Natural killer cell (primary cell): ENCODE data around the gene PSMC3IP. TPM values are rescaled to one million over a fixed set of nuclear protein-coding genes. Genes with fewer than 3 reads are reported as not detected.
A peak's percentile ranks its signal among the peaks of the same experiment; 100 is the strongest.

ENCODE experiments used
- ATAC-seq, 3 donors: fragments of 150-1000 bp in 2 of 3; fragments of 200-7000 bp in 1 of 3; cut with Tn5 transposase; 1 replicate in 1 of 3; 2 replicates in 2 of 3; pipeline ENCODE4 v1.10.0; 2021; ENCODE audit warnings: mild to moderate bottlenecking in 2 of 3, moderate library complexity in 2 of 3
- DNase-seq, 2 donors: peaks; one replicate each; pipeline versions ENCODE4 v3.0.0 to v3.0.0-alpha.2; 2013 to 2021; ENCODE audit warnings: mixed read lengths in 1 of 2
- H3K27ac ChIP-seq: one replicate; pipeline ENCODE4 v1.5.1; 2013; ENCODE audit warnings: mild to moderate bottlenecking, low read length
- H3K27me3 ChIP-seq: one replicate; pipeline ENCODE4 v1.6.1; 2013; ENCODE audit warnings: low read length; ENCODE audit not compliant: control insufficient read depth, insufficient read depth
- H3K36me3 ChIP-seq: one replicate; pipeline ENCODE4 v1.6.1; 2013; ENCODE audit warnings: low read length; ENCODE audit not compliant: control insufficient read depth, insufficient read depth
- H3K4me1 ChIP-seq: one replicate; pipeline ENCODE4 v1.6.1; 2013; ENCODE audit warnings: low read length; ENCODE audit not compliant: control insufficient read depth, insufficient read depth
- H3K4me3 ChIP-seq: one replicate; pipeline ENCODE4 v1.5.1; 2013; ENCODE audit warnings: low read length
- H3K9me3 ChIP-seq: one replicate; pipeline ENCODE4 v1.6.1; 2013; ENCODE audit warnings: low read length; ENCODE audit not compliant: control insufficient read depth, insufficient read depth
- H3K27ac Mint-ChIP-seq, 2 donors: one replicate each; pipeline ENCODE4 v1.8.0; 2022; ENCODE audit warnings: mild to moderate bottlenecking in 2 of 2, mixed read lengths in 2 of 2, moderate library complexity in 1 of 2
- H3K27me3 Mint-ChIP-seq, 2 donors: one replicate each; pipeline ENCODE4 v1.8.0; 2022; ENCODE audit warnings: low read depth in 2 of 2, mixed read lengths in 2 of 2
- H3K36me3 Mint-ChIP-seq: one replicate; pipeline ENCODE4 v1.8.0; 2022; ENCODE audit warnings: mixed read lengths
- H3K4me1 Mint-ChIP-seq, 2 donors: one replicate each; pipeline ENCODE4 v1.8.0; 2022; ENCODE audit warnings: mixed read lengths in 2 of 2
- H3K4me3 Mint-ChIP-seq: one replicate; pipeline ENCODE4 v1.8.0; 2022; ENCODE audit warnings: mild to moderate bottlenecking, moderate library complexity, mixed read lengths
- H3K9me3 Mint-ChIP-seq, 2 donors: one replicate each; pipeline ENCODE4 v1.8.0; 2022; ENCODE audit warnings: mixed read lengths in 2 of 2
- WGBS: methylation state at CpG from one replicate; pipeline ENCODE4 v1.1.7; 2013; ENCODE audit warnings: missing lambda C conversion rate; ENCODE audit not compliant: insufficient coverage; 5-methylcytosine and 5-hydroxymethylcytosine counted together
- intact Hi-C: fragments of 100-400 bp; cut with micrococcal nuclease; formaldehyde crosslinking; loops from one replicate; pipeline ENCODE4 v1.14.2; 2022
- total RNA-seq, 4 donors: library from RNA; stranded (reverse); fragments of 120-200 nt in 1 of 4; gene quantifications; one replicate each; pipeline versions ENCODE4 v1.2.3 to v1.2.4, GENCODE V29; 2013 to 2022
- TF ChIP-seq, protein P1 (sequence below): fragments of 200-600 bp; IDR thresholded peaks from one replicate; pipeline ENCODE4 v1.8.0; 2022; ENCODE audit warnings: antibody characterized with exemption

PSMC3IP gene
- total RNA-seq, 3 donors from 2014 or later (not counting 1 experiment from before 2014, with no cell fraction given) = 5.0 to 6.2 (median 5.7) TPM

DNA sequence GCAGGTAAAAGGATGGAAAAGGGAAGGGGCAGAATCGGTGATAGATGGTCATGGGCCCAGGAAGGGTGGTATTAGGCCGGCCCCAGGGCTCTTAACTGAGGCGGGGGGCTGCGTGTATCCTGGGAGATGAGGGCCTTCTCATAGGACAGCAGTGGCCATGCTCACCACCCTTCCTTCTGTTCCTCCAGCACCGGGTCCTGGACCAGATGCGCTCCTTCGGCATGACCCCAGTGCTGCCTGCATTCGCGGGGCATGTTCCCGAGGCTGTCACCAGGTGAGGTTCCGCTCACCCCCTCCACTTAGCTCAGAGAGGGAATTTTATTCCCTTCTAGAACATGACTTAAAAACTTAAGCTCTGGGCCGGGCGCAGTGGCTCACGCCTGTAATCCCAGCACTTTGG lies 39.0 kb downstream of the PSMC3IP start:
- H3K9me3 ChIP-seq = no peaks in the 10 kb centered on the region
- no peak for DNase-seq
- no peaks in the 10 kb centered on the region for H3K36me3 Mint-ChIP-seq
- no peak overlapping the region for H3K27ac ChIP-seq
- WGBS = 98% methylated on average over 14 of the region's 14 CpGs
- peaks cover 20% of the 10 kb centered on the region for H3K36me3 ChIP-seq
- TF ChIP-seq, protein P1, sequence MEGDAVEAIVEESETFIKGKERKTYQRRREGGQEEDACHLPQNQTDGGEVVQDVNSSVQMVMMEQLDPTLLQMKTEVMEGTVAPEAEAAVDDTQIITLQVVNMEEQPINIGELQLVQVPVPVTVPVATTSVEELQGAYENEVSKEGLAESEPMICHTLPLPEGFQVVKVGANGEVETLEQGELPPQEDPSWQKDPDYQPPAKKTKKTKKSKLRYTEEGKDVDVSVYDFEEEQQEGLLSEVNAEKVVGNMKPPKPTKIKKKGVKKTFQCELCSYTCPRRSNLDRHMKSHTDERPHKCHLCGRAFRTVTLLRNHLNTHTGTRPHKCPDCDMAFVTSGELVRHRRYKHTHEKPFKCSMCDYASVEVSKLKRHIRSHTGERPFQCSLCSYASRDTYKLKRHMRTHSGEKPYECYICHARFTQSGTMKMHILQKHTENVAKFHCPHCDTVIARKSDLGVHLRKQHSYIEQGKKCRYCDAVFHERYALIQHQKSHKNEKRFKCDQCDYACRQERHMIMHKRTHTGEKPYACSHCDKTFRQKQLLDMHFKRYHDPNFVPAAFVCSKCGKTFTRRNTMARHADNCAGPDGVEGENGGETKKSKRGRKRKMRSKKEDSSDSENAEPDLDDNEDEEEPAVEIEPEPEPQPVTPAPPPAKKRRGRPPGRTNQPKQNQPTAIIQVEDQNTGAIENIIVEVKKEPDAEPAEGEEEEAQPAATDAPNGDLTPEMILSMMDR = no peak
- no peak overlapping the region for H3K4me3 ChIP-seq
- peak overlapping the region; percentile 68 for H3K4me3 Mint-ChIP-seq
- H3K9me3 Mint-ChIP-seq = no peaks in the 10 kb centered on the region
- H3K27ac Mint-ChIP-seq = no peak overlapping the region
- peaks cover 14 to 38% of the 10 kb centered on the region in 2 donors for H3K4me1 Mint-ChIP-seq
- no peak for ATAC-seq
- no peaks in the 10 kb centered on the region for H3K27me3 Mint-ChIP-seq
- H3K27me3 ChIP-seq = no peaks in the 10 kb centered on the region
- intact Hi-C loops = no loop called here
- peaks cover 29% of the 10 kb centered on the region for H3K4me1 ChIP-seq

DNA sequence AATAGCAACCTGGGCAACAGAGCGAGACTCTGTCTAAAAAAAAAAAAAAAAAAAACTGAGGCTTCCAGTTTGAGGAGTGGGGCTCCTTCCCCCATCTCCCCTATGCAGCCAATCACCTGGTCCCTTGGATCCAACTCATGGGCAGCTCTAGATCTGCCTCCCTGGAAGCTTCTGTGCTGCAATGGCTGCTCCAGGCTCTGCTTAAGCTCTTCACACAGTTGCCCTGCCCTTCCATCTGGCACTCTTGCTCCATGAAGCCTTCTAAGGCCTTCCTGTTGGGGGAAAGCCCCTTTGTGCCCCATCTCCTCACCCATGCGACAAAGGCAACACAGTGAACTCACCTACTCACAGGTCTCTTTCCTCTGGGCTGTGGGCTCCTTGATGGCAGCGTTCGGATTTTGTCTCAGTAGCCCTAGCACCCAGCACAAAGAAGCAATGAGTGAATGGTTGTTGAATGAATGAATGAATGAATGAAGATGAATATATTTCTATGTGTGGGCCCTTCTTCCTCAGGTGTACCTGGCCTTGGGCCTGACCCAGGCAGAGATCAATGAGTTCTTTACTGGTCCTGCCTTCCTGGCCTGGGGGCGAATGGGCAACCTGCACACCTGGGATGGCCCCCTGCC lies 39.6 kb downstream of the PSMC3IP start:
- Histone ChIP-seq H3K27me3 (no peaks in the 10 kb centered on the region), H3K4me1 (peaks cover 29% of the 10 kb centered on the region), H3K4me3 (no peak overlapping the region), H3K27ac (no peak overlapping the region), H3K9me3 (no peaks in the 10 kb centered on the region), H3K36me3 (peaks cover 16% of the 10 kb centered on the region)
- Mint-ChIP-seq H3K4me3 (peak overlapping the region; percentile 68), H3K27ac (peak overlapping the region in 1 of 2 donors; percentile 34), H3K27me3 (no peaks in the 10 kb centered on the region), H3K9me3 (no peaks in the 10 kb centered on the region), H3K36me3 (no peaks in the 10 kb centered on the region), H3K4me1 (peaks cover 17 to 42% of the 10 kb centered on the region in 2 donors)
- intact Hi-C loops = loop anchor here (2.0 kb wide), 1 partner anchor 17 kb away; no protein-coding TSS in a partner anchor
- WGBS = 96% methylated on average over 5 of the region's 5 CpGs
- DNase-seq = no peak
- ATAC-seq = no peak
- TF ChIP-seq, protein P1 = no peak

DNA sequence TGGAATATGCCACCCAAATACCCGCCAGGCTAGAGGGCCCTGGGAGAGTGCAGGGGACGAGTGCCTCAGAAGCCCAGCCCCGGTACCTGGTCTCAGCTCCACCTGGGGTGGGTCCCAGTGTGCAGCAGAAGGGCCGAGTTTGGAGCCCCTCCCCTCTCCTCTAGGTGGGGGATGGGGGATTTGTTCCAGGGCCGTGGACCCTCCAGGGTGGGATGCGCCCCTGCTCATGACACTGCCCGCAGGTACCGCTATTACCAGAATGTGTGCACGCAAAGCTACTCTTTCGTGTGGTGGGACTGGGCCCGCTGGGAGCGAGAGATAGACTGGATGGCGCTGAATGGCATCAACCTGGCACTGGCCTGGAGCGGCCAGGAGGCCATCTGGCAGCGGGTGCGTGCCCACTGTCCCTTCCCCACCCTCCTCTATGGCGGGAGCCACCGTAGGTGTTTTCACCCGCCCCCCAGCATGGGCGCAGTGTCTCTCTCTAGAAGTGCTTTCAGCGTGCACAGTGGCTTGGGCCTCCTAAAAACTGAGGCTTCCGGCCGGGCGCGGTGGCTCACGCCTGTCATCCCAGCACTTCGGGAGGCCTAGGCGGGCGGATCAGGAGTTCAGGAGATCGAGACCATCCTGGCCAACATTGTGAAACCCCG lies 40.2 kb downstream of the PSMC3IP start:
- peaks cover 17 to 42% of the 10 kb centered on the region in 2 donors for H3K4me1 Mint-ChIP-seq
- H3K27ac ChIP-seq = no peak overlapping the region

More for the DNA sequence above, 40.2 kb downstream of the PSMC3IP start:
- Mint-ChIP-seq H3K27ac (peak overlapping the region in 1 of 2 donors; percentile 83), H3K9me3 (no peaks in the 10 kb centered on the region), H3K36me3 (no peaks in the 10 kb centered on the region), H3K4me3 (peak overlapping the region; percentile 84), H3K27me3 (no peaks in the 10 kb centered on the region)
- Histone ChIP-seq H3K4me1 (peaks cover 31% of the 10 kb centered on the region), H3K9me3 (no peaks in the 10 kb centered on the region), H3K36me3 (peaks cover 13% of the 10 kb centered on the region), H3K4me3 (peak overlapping the region; percentile 54), H3K27me3 (no peaks in the 10 kb centered on the region)
- intact Hi-C loops = loop anchor here (2.0 kb wide), 1 partner anchor 18 kb away; no protein-coding TSS in a partner anchor
- ATAC-seq = no peak
- DNase-seq = no peak
- WGBS = 88% methylated on average over 28 of the region's 31 CpGs
- TF ChIP-seq, protein P1 = no peak
